HepG2 (cell line): ENCODE measurements around the gene SERPINB1. TPM values are rescaled to one million over a fixed set of nuclear protein-coding genes. Genes with fewer than 3 reads are reported as not detected.

ENCODE experiments used
- ATAC-seq: fragments of 200-7000 bp; cut with Tn5 transposase; 3 replicates; pipeline ENCODE4 v1.9.1; 2020; ENCODE audit warnings: mild to moderate bottlenecking, moderate library complexity
- BruUV-seq: library from RNA; stranded (reverse); fragments of 400-500 nt; replicated peaks from 2 replicates; lab custom pipeline; 2021; lab: Mats Ljungman, UMichigan
- CTCF ChIA-PET: fragments of 300-600 bp; formaldehyde crosslinking; extraction: SDS; loops from one replicate; lab custom pipeline; 2021; ENCODE audit warnings: low total read pairs, inconsistent platforms, low intra/inter-chr PET ratio; lab: Yijun Ruan, JAX
- POLR2A ChIA-PET: fragments of 350-600 bp; sonication (Branson Sonifier 250); formaldehyde crosslinking; loops from one replicate; lab custom pipeline; 2020; ENCODE audit warnings: antibody characterized with exemption, inconsistent platforms; lab: Yijun Ruan, JAX
- DNase-seq: peaks from one replicate; pipeline ENCODE4 v3.0.0-alpha.2; 2015; ENCODE audit warnings: low spot score
- FAIRE-seq: peaks from 3 replicates; lab custom pipeline; 2011; peaks lifted over from hg19 to GRCh38; lab: Jason Lieb, UNC
- H2AFZ ChIP-seq: one replicate; pipeline ENCODE4 v1.6.1; 2011; ENCODE audit warnings: low read length, inconsistent platforms
- H3K27ac ChIP-seq: fragments of 300-600 bp; 3 replicates; pipeline ENCODE4 v1.8.0; 2011; ENCODE audit warnings: mixed run types, mild to moderate bottlenecking, mixed read lengths, low read length, inconsistent platforms; ENCODE audit not compliant: insufficient read depth; ENCODE audit errors: extremely low read length
- H3K27me3 ChIP-seq, 2 experiments: fragments of 200-600 bp in 1 of 2; 2 replicates in 1 of 2; 3 replicates in 1 of 2; pipeline versions ENCODE4 v1.6.0 to v1.8.0; 2011; ENCODE audit warnings: low read length in 2 of 2, mild to moderate bottlenecking in 2 of 2, moderate library complexity in 2 of 2, inconsistent platforms in 1 of 2; ENCODE audit not compliant: insufficient read depth in 2 of 2, control insufficient read depth in 1 of 2
- H3K36me3 ChIP-seq, 2 experiments: fragments of 200-600 bp in 1 of 2; replicated peaks in 1 of 2; 2 replicates in 1 of 2; 3 replicates in 1 of 2; pipeline versions ENCODE4 v1.5.1 to v1.8.0; 2011; ENCODE audit warnings: low read length in 2 of 2, inconsistent platforms in 1 of 2; ENCODE audit not compliant: insufficient read depth in 2 of 2, control insufficient read depth in 1 of 2
- H3K4me1 ChIP-seq: 2 replicates; pipeline ENCODE4 v1.5.1; 2012; ENCODE audit warnings: low read length, inconsistent platforms; ENCODE audit not compliant: insufficient read depth
- H3K4me2 ChIP-seq: 2 replicates; pipeline ENCODE4 v1.6.0; 2011; ENCODE audit warnings: low read depth, low read length, inconsistent platforms
- H3K4me3 ChIP-seq, 3 experiments: fragments of 200-600 bp in 1 of 3; sonication (generic), shearing (Covaris generic) in 1 of 3; replicated peaks in 1 of 3; 2 replicates each; pipeline ENCODE4 v1.5.1; 2011 to 2016; ENCODE audit warnings: low read length in 3 of 3, inconsistent platforms in 2 of 3, low read depth in 2 of 3, mild to moderate bottlenecking in 2 of 3, control low read depth in 1 of 3, mixed read lengths in 1 of 3; ENCODE audit not compliant: insufficient read depth in 1 of 3
- H3K79me2 ChIP-seq: one replicate; pipeline ENCODE4 v1.6.1; 2011; ENCODE audit warnings: low read length, inconsistent platforms; ENCODE audit not compliant: insufficient read depth
- H3K9ac ChIP-seq: 2 replicates; pipeline ENCODE4 v1.6.0; 2011; ENCODE audit warnings: mild to moderate bottlenecking, low read depth, low read length, inconsistent platforms; ENCODE audit not compliant: insufficient read depth
- H3K9me3 ChIP-seq: 2 replicates; pipeline ENCODE4 v1.5.1; 2012; ENCODE audit warnings: mild to moderate bottlenecking, low read length
- H4K20me1 ChIP-seq: 2 replicates; pipeline ENCODE4 v1.6.0; 2011; ENCODE audit warnings: inconsistent platforms, mild to moderate bottlenecking, low read length, moderate library complexity; ENCODE audit not compliant: insufficient read depth
- EP300 ChIP-seq, 3 experiments: sonication (generic) in 1 of 3; formaldehyde crosslinking in 1 of 3; IDR thresholded peaks; 2 replicates each; pipeline versions ENCODE4 v1.5.1 to v1.6.1; 2011 to 2020; ENCODE audit warnings: low read depth in 2 of 3, low read length in 2 of 3, borderline replicate concordance in 1 of 3, improper control_type of control experiment in 1 of 3, mild to moderate bottlenecking in 1 of 3, missing genetic modification reagents in 1 of 3, moderate library complexity in 1 of 3
- LCORL ChIP-seq, 2 experiments: fragments of 450-650 bp in 1 of 2; sonication (generic) in 1 of 2; formaldehyde crosslinking in 1 of 2; IDR thresholded peaks; 2 replicates each; pipeline versions ENCODE4 v1.5.0 to v1.6.1; 2017 to 2020; ENCODE audit warnings: antibody characterized with exemption in 1 of 2, missing genetic modification reagents in 1 of 2
- MAF1 ChIP-seq: sonication (generic); formaldehyde crosslinking; IDR thresholded peaks from 2 replicates; pipeline ENCODE4 v1.5.0; 2020; ENCODE audit warnings: missing genetic modification reagents, borderline replicate concordance
- NFRKB ChIP-seq: fragments of 450-650 bp; IDR thresholded peaks from 2 replicates; pipeline ENCODE4 v1.6.1; 2017
- PAWR ChIP-seq: sonication (generic); formaldehyde crosslinking; IDR thresholded peaks from 2 replicates; pipeline ENCODE4 v1.4.0; 2020; ENCODE audit warnings: missing genetic modification reagents, mild to moderate bottlenecking, borderline replicate concordance
- SMYD3 ChIP-seq: sonication (generic); formaldehyde crosslinking; IDR thresholded peaks from 2 replicates; pipeline ENCODE4 v1.8.1; 2023; ENCODE audit warnings: mild to moderate bottlenecking, missing genetic modification reagents
- TAF15 ChIP-seq: fragments of 200-400 bp; formaldehyde crosslinking; IDR thresholded peaks from one replicate; pipeline ENCODE4 v1.6.1; 2018; ENCODE audit warnings: mild to moderate bottlenecking, low read depth, low read length; ENCODE audit not compliant: poor library complexity, severe bottlenecking
- TMF1 ChIP-seq: sonication (generic); formaldehyde crosslinking; IDR thresholded peaks from 2 replicates; pipeline ENCODE4 v1.8.1; 2022; ENCODE audit warnings: low read depth, missing genetic modification reagents
- ZNF205 ChIP-seq: IDR thresholded peaks from 2 replicates; pipeline ENCODE4 v1.6.1; 2018; ENCODE audit warnings: missing biosample characterization, missing genetic modification reagents
- ZNF34 ChIP-seq: sonication (generic); formaldehyde crosslinking; IDR thresholded peaks from 2 replicates; pipeline ENCODE4 v1.4.0; 2020; ENCODE audit warnings: mild to moderate bottlenecking, missing genetic modification reagents, borderline replicate concordance
- ZNF510 ChIP-seq: sonication (generic); formaldehyde crosslinking; IDR thresholded peaks from 2 replicates; pipeline ENCODE4 v1.4.0; 2020; ENCODE audit warnings: low read depth, mild to moderate bottlenecking, missing genetic modification reagents
- ZNF598 ChIP-seq: sonication (generic); formaldehyde crosslinking; IDR thresholded peaks from 2 replicates; pipeline ENCODE4 v1.5.1; 2020; ENCODE audit warnings: mild to moderate bottlenecking, missing genetic modification reagents, borderline replicate concordance
- WGBS: methylation state at CpG from one replicate; pipeline ENCODE4 v1.1.6; 2017; ENCODE audit warnings: low lambda C conversion rate; 5-methylcytosine and 5-hydroxymethylcytosine counted together
- in situ Hi-C: cut with HindIII; loops from 2 replicates; pipeline ENCODE4 v1.10.0; 2017; ENCODE audit warnings: low pct_unique_long_range_greater_than_20kb; ENCODE audit not compliant: extremely low pct_ligation_motif_present
- intact Hi-C: fragments of 100-400 bp; cut with micrococcal nuclease; formaldehyde crosslinking; loops from one replicate; pipeline ENCODE4 v1.10.0; 2022; ENCODE audit not compliant: unreplicated experiment
- polyA plus RNA-seq, 8 experiments: library from polyadenylated mRNA; depleted of rRNA in 3 of 8; stranded (reverse) in 7 of 8; unstranded in 1 of 8; fragments of >200 nt; fragmentation: Illumina TruSeq in 4 of 8; extraction: Trizol in 4 of 8; gene quantifications; 2 replicates each; pipeline versions ENCODE4 v1.2.1 to v1.2.3, GENCODE V29; 2011 to 2016; ENCODE audit warnings: low read depth in 4 of 8, missing spikeins in 1 of 8, mixed read lengths in 1 of 8; ENCODE audit not compliant: insufficient read depth in 1 of 8
- total RNA-seq, 5 experiments: library from RNA; depleted of rRNA; stranded (reverse); fragments of >200 nt; fragmentation: Illumina TruSeq; extraction: Trizol; gene quantifications; 2 replicates each; pipeline ENCODE4 v1.2.3, GENCODE V29; 2016; ENCODE audit warnings: low read depth in 1 of 5
- TF ChIP-seq, protein P1 (sequence below): sonication (generic); formaldehyde crosslinking; IDR thresholded peaks from 2 replicates; pipeline ENCODE4 v1.9.0; 2021; ENCODE audit warnings: missing genetic modification reagents, borderline replicate concordance
- TF ChIP-seq, protein P2 (sequence below): sonication (generic); formaldehyde crosslinking; IDR thresholded peaks from 2 replicates; pipeline ENCODE4 v1.5.0; 2020; ENCODE audit warnings: mild to moderate bottlenecking, missing genetic modification reagents
- TF ChIP-seq, protein P3 (sequence below): sonication (generic); formaldehyde crosslinking; IDR thresholded peaks from 2 replicates; pipeline ENCODE4 v1.8.1; 2022; ENCODE audit warnings: mild to moderate bottlenecking, missing genetic modification reagents

SERPINB1 gene
- total and polyA plus RNA-seq, 2 of the 13 experiments (the other 11 are each of a cell fraction or from before 2014, with no cell fraction given) = 41.4 to 60.5 TPM

DNA sequence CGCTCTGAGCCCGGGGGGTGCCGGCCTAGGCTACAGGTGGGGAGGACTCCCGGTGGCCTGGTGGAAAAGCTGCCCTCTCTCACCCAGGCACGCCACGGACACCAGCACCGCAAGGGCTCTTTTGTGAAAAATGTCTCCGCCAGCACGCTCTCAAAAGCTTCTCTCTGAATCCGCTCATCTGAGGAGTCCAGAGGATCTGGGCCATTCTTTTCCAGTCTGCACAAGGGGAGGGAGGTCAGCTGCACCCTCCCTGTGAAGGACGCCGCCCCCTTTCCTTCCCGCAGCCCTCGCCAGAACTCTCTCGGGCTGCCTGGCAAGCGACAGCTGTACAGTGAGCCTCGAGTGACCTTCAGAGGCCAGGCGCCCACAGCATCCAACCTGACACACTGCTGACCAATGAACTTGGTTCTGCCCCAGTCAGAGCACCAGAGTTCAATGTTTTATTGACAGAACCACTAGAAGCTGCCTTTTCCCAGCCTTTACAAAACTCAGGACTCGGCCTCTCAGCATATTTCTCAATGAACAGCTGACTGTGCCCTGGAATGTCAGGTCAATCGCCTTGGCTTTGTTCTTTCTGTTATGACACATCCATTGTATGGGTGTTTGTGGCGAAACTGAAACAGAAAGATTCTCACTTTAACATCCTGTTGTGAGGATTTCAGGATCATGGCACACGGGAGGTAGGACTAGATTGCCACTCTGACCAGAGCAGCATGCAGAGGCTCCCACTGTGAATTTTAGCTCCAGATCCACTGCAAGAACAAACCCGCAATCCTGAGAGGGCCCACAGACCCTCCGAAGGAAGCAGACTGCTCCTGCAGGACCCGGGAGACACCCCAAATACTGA lies 34.8 kb upstream of the SERPINB1 start:
- no peaks in the 10 kb centered on the region for H3K9me3 ChIP-seq
- ATAC-seq (peak; percentile 97), DNase-seq (peak; percentile 100), FAIRE-seq (peak; percentile 97)
- POLR2A ChIA-PET = interaction anchor here (0.6 to 3.0 kb wide), 21 partner anchors 9 to 504 kb away, joined by 3 to 55 read pairs (median 5); partner anchors contain the start of genes NQO2, SERPINB9 and WRNIP1
- no TSS peak for BruUV-seq
- WGBS = 1% methylated on average over 13 of the region's 25 CpGs
- H2AFZ ChIP-seq = no peak overlapping the region
- peak overlapping the region; percentile 83 for H3K27ac ChIP-seq
- in situ Hi-C loops = no loop called here
- CTCF ChIA-PET = interaction anchor here (1.0 kb wide), 1 partner anchor 55 kb away, joined by 4 read pairs; no protein-coding TSS in a partner anchor
- peak overlapping the region; percentile 97 for H3K4me2 ChIP-seq
- no peaks in the 10 kb centered on the region for H3K36me3 ChIP-seq
- no peaks in the 10 kb centered on the region for H4K20me1 ChIP-seq
- H3K4me1 ChIP-seq = peaks cover 48% of the 10 kb centered on the region
- no peaks in the 10 kb centered on the region for H3K79me2 ChIP-seq
- no peaks in the 10 kb centered on the region; a peak in 1 of 5 replicates for H3K27me3 ChIP-seq
- H3K9ac ChIP-seq = peak overlapping the region; percentile 79
- intact Hi-C loops = loop anchor here (1.0 to 2.0 kb wide), 4 partner anchors 22 to 56 kb away; no protein-coding TSS in a partner anchor
- peak overlapping the region; percentile 58 to 79 (median 60) for H3K4me3 ChIP-seq
- TF ChIP-seq ZNF510 (CRISPR knock-in tag) = peak; percentile 87; the same call in 1 of the 2 replicates
- TF ChIP-seq ZNF34 (CRISPR knock-in tag) = peak; percentile 64; the same call in 1 of the 2 replicates
- TF ChIP-seq ZNF598 (CRISPR knock-in tag) = peak; percentile 72; the same call in 1 of the 2 replicates
- TF ChIP-seq, protein P1, sequence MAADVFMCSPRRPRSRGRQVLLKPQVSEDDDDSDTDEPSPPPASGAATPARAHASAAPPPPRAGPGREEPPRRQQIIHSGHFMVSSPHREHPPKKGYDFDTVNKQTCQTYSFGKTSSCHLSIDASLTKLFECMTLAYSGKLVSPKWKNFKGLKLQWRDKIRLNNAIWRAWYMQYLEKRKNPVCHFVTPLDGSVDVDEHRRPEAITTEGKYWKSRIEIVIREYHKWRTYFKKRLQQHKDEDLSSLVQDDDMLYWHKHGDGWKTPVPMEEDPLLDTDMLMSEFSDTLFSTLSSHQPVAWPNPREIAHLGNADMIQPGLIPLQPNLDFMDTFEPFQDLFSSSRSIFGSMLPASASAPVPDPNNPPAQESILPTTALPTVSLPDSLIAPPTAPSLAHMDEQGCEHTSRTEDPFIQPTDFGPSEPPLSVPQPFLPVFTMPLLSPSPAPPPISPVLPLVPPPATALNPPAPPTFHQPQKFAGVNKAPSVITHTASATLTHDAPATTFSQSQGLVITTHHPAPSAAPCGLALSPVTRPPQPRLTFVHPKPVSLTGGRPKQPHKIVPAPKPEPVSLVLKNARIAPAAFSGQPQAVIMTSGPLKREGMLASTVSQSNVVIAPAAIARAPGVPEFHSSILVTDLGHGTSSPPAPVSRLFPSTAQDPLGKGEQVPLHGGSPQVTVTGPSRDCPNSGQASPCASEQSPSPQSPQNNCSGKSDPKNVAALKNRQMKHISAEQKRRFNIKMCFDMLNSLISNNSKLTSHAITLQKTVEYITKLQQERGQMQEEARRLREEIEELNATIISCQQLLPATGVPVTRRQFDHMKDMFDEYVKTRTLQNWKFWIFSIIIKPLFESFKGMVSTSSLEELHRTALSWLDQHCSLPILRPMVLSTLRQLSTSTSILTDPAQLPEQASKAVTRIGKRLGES (CRISPR knock-in tag) = peak; percentile 81
- peak; percentile 93; the same call in 1 of the 2 replicates for TF ChIP-seq PAWR (CRISPR knock-in tag)
- TF ChIP-seq NFRKB = no peak
- TF ChIP-seq TMF1 (CRISPR knock-in tag) = no peak
- peak; percentile 73; the same call in 1 of the 2 replicates for TF ChIP-seq LCORL (IDR thresholded peaks at IDR 0.05)
- TF ChIP-seq LCORL (CRISPR knock-in tag; IDR thresholded peaks at IDR 0.05) = peak; percentile 98
- TF ChIP-seq SMYD3 (CRISPR knock-in tag) = peak; percentile 93
- TF ChIP-seq EP300 (IDR thresholded peaks at IDR 0.05; ENCODE audit: low read depth in 2 of 2, low read length in 2 of 2) = peak; percentile 72 to 96
- peak; percentile 90 for TF ChIP-seq EP300 (CRISPR knock-in tag; IDR thresholded peaks at IDR 0.05; ENCODE audit: borderline replicate concordance)
- TF ChIP-seq TAF15 = no peak
- TF ChIP-seq MAF1 (CRISPR knock-in tag) = peak; percentile 89; the same call in 1 of the 2 replicates
- TF ChIP-seq ZNF205 (CRISPR knock-in tag) = peak; percentile 96
- TF ChIP-seq, protein P2, sequence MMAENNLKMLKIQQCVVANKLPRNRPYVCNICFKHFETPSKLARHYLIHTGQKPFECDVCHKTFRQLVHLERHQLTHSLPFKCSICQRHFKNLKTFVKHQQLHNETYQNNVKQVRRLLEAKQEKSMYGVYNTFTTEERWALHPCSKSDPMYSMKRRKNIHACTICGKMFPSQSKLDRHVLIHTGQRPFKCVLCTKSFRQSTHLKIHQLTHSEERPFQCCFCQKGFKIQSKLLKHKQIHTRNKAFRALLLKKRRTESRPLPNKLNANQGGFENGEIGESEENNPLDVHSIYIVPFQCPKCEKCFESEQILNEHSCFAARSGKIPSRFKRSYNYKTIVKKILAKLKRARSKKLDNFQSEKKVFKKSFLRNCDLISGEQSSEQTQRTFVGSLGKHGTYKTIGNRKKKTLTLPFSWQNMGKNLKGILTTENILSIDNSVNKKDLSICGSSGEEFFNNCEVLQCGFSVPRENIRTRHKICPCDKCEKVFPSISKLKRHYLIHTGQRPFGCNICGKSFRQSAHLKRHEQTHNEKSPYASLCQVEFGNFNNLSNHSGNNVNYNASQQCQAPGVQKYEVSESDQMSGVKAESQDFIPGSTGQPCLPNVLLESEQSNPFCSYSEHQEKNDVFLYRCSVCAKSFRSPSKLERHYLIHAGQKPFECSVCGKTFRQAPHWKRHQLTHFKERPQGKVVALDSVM = peak; percentile 85
- TF ChIP-seq, protein P3, sequence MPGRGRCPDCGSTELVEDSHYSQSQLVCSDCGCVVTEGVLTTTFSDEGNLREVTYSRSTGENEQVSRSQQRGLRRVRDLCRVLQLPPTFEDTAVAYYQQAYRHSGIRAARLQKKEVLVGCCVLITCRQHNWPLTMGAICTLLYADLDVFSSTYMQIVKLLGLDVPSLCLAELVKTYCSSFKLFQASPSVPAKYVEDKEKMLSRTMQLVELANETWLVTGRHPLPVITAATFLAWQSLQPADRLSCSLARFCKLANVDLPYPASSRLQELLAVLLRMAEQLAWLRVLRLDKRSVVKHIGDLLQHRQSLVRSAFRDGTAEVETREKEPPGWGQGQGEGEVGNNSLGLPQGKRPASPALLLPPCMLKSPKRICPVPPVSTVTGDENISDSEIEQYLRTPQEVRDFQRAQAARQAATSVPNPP (CRISPR knock-in tag) = peak; percentile 95
